Bone marrow (tissue), 2 donors: ENCODE measurements around the gene ADAD2.
"Not testable (repeated sequence)": the region's sequence is repeated elsewhere in the genome, so short reads cannot be mapped to it uniquely, and the experiment has no call there.

Experiments
- DNase-seq, 2 donors: peaks; one replicate each; lab custom pipeline; 2025; lab: John Stamatoyannopoulos, UW

ADAD2 gene

DNA sequence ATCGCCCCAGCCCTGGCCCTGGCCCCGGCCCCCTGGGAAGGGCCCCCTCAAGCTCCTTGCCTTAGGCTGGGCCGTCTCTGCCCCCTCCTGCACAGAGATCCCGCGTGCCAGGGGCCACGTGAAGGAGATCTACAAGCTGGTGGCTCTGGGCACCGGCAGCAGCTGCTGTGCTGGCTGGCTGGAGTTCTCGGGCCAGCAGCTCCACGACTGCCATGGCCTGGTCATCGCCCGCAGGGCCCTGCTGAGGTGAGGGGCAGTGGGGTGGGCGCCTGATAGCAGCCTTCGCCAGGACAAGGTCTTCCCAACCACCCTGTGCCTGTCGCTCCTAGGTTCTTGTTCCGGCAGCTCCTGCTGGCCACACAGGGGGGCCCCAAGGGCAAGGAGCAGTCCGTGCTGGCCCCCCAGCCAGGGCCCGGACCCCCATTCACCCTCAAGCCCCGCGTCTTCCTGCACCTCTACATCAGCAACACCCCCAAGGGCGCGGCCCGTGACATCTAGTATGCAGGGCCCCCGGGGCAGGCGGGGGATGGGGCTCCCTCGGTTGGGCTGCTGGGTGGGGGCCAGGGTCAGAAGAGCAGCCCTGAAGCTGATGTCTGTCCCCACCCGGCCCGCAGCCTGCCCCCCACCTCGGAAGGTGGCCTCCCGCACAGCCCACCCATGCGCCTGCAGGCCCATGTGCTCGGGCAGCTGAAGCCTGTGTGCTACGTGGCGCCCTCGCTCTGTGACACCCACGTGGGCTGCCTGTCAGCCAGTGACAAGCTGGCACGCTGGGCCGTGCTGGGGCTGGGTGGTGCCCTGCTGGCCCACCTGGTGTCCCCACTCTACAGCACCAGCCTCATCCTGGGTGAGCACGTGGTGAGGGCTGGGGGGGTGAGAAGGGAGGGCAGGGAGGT, 4.5 kb downstream of the ADAD2 start:
- DNase-seq: no peak

DNA sequence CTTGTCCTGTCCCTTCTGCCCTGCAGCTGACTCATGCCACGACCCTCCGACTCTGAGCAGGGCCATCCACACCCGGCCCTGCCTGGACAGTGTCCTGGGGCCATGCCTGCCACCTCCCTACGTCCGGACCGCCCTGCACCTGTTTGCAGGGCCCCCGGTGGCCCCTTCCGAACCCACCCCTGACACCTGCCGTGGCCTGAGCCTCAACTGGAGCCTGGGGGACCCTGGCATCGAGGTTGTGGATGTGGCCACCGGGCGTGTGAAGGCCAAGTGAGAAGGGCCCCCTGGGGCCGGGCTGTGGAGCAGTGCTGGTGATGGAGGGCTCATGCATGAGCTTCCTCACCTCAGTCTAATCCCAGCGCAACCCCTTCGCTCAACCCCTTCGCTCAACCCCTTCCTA, 5.1 kb downstream of the ADAD2 start:
- no peak for DNase-seq

DNA sequence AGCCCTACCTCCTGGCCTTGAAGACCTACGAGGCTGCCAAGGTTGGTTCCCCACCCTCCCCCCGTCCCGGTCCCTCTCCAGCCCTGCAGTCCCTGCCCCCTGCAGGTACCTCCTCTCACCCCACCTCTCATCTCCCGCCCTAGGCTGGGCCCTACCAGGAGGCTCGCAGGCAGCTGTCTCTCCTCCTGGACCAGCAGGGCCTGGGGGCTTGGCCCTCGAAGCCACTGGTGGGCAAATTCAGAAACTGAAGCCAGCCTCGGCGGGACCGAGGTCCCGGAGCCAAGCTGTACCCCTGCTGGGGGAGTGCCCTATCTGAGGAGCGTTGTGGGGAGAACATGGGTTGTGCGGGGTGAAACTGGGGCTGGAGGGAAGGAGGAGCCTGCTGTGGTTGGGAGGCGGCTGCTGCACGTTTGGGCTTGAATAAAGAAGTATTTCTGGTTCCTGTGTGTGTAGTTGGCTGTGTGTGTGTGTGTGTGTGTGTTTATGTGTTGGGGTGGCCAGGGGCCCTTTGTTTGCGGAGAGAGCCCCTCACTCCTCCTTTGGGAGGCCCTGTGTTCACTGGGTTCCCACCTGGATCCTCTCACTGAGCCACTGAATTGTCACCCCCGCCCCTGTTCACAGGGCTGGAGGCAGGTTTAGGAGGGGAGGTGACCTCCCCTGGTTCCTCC, 5.9 kb downstream of the ADAD2 start:
- no peak for DNase-seq

DNA sequence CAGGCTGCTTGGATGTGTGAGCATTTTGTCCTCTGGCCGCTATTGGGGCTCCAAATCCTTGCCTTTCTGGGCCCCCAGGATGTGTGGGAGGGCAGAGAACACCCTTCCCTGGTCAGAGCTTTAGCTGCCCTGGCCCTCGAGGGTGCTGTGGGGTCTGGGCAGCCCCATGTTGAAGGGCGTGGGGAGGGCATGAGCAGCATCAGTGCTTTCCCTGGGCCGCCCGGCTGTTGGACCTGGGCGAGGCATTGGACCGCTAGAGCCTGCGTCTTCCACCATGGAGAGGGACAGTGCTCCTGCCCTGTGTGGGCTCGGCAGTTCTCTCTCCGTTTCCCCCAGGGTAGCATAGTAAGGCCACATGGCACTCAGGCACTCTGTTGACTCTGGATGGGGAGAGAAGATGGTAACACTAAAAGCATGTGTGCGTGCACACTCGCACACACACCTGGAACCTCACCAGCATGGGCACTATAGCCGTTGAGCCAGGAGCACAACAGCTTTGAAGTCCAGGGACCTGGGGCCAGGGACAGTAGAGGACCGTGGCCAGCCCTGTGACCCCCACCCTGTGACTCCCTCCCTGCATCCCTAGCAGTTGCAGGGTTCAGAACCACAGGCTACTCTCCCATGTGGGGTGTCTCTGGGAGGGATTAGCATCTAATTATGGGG, 6.6 kb downstream of the ADAD2 start:
- no peak for DNase-seq

DNA sequence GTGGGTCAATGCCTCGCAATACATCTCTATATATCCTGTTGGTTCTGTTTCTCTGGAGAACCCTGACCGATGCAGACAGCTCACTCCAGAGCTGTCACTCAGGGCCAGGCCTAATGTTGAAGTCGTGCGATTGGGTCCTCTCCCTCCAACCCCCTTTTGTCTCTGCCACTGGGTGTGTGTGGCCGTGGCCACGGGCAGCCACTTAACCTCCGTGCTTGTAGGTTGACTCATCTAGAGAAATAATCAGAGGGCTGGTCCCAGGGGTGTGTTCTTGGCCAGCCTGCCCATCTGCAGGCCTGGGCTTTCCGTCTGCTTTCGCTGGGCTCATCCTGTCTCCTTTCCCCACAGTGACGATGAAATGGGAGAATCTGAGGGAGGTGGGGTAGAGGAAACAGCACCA, 7.4 kb downstream of the ADAD2 start:
- no peak for DNase-seq

DNA sequence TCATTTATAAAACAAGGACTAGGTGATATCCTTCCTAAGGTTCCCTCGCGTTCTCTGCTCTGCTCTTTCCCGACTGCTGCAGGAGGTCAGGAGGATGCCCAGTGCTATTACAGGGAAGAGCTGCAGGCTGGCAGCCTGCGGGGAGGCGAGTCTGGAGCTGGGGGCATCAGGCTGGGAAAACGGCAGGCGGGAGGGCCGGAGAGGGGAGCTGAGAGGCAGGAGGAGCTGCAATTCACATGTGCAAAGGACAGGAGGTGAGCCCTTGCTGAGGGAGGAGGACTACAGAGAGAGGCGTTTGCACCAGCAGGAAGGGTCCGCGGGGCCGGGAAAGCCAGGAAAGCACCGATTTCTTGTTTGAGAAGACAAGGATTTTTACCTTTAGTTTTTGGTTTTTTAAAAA, 8.1 kb downstream of the ADAD2 start:
- no peak for DNase-seq

DNA sequence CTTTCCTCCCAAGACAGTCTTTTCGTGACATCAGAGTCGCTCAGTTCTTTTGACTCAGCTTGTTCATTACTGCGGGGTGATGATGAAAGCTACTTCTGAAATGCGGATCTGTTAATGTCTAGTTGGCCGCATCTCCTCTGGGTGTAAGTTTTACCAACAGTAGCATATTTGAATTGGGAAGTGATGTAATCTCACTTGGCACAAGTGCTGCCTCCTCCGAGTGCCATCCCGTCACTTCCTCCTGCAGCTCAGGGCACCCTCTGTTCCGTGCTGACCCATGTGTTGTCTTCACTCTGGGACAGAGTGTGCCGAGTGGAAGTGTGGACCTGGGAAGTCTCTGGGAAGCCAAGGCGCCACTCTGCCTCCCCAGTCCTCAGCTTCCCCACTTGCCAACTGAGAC, 8.9 kb downstream of the ADAD2 start:
- DNase-seq: peak in 1 of 2 donors; percentile 27

DNA sequence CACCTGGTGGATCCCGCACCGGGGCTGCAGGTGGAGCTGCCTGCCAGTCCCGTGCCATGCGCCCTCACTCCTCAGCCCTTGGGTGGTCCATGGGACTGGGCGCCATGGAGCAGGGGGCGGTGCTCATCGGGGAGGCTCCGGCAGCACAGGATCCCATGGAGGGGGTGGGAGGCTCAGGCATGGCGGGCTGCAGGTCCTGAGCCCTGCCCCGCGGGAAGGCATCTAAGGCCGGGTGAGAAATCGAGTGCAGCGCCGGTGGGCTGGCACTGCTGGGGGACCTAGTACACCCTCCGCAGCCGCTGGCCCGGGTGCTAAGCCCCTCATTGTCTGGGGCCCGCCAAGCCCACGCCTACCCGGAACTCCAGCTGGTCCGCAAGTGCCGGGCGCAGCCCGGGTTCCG, 13.6 kb downstream of the ADAD2 start:
- DNase-seq: not testable (repeated sequence)

DNA sequence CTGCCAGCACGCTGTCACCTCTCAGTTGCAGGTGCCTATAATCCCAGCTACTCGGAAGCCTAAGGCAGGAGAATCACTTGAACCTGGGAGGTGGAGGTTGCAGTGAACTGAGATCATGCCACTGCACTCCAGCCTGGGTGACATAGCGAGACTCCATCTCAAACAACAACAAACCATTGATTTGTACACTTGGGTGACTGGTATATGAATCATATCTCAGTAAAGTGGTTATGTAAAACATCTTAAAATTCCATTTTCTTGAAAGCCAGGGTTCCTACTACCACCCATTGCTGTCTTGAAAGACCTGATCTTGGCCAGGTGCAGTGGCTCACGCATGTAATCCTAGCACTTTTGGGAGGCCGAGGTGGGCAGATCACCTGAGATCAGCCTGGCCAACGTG, 14.2 kb downstream of the ADAD2 start:
- DNase-seq: not testable (repeated sequence)

DNA sequence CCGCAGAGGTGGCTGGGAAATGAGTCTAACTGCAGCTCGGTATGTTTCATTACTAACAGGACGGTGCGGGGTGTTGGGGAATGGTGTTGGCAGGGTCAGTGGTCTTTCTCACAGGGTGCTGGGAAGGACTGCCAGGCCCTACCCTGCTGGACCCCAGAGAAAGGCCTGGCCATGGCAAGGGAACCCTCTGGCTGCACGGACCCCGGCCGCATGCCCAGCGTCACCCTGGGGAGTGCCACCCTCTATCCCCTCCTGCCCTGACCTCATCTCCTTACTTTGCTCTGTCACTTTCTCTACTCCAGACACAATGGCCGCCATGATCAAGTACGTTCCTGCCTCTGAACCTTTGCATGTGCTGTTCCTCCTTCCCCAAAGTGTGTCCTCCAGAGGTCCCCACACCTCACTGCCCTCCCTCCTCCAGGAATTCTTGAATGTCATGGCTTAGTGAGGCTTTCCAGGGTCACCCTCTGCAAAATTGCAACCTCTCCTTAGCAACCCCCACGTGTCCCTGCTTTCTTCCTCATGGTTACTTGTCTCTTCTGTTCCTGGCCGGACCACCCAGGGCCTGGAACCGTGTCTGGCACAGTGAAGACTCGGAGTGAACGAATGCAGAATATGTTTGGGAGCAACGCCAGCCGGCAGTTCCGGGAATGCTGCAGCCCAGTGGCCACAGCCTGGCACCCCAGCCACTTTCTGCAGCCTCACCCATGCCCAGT, 15.2 kb downstream of the ADAD2 start:
- no peak for DNase-seq

DNA sequence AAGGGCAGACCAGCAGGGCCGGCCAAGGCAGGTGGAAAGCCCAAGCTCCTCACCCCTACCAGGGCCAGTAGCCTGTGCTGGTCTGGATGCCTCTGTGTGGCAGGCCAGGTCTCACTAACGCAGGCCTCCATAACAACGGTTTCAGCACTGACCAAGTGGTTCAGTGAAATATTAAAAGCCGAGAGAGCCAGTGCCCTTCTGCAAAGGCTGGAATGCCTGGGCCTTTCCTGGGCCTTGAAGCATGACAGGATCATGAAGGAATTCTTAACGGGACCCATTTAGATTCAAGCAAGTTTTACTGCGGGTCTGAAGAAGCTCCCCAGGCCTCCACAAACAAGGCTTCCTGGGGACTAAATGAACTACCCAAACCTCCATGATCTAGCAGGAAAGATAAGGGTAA, 16.3 kb downstream of the ADAD2 start:
- no peak for DNase-seq

DNA sequence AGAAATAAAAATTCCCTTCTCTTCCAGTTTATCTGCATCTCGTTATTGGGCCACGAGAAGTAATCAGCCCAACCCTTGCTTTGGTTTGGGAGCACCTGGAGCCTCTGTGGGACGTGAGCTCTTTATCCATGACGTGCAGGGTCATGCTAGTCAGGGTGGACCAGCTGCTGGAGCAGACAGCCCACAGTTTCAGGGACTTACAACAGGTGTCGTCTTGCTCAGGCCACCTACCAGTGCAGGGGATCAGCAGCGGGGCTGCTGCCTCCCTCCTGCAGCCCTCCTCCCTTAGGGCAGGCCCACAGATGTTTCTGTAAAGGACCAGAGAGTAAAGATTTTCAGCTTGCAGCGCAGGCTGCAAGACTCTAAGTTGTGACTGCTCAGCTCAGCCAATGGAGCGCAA, 16.9 kb downstream of the ADAD2 start:
- no peak for DNase-seq

DNA sequence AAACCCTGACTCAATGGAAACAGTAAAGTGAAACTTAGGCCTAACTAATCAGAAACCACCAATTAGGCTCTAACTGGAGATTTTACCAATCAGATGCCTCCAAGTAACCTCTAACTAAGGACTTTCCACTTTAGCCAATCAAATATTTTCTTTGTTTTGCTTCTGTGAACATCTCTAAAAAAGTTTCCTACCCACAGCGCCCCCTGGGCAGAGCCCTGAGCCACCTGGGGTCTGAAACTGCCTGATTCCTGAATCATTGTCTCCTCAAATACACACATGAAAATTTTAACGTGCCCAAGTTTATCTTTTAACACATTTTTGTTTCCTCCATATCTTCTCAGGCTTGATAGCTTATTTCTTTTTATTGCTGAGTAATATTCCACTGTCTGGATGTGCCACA, 19.0 kb downstream of the ADAD2 start:
- DNase-seq: no peak

DNA sequence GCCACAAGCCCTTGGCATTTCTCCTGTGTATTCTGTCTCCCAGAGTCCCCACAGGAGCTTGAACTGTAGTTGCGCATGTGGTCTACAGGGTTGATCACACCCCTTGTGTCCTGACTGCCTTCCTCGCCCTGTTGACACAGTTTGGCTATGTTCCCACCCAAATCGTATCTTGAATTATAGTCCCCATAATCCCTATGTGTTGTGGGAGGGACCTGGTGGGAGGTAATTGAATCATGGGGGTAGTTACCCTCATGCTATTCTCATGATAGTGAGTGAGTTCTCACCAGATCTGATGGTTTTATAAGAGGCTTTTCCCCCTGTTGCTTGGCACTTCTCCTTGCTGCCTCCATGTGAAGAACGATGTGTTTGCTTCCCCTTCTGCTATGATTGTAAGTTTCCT, 21.2 kb downstream of the ADAD2 start:
- DNase-seq: no peak

DNA sequence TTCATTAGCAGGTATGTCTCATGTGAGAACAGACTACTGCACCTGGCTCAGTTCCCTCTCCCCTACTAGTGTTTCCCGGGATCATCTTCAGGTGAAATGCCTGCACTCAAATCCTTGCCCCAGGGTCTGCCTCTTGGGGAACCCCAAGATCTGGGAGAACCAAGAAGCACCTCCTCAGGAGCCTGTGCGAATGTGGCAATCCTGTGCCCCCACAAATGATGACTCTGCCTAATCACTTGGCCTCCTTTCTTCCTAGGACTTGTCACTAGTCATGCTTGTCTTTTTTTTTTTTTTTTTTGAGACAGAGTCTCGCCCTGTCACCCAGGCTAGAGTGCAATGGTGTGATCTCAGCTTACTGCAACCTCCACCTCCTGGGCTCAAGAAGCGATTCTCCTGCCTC, 21.7 kb downstream of the ADAD2 start:
- DNase-seq: no peak

DNA sequence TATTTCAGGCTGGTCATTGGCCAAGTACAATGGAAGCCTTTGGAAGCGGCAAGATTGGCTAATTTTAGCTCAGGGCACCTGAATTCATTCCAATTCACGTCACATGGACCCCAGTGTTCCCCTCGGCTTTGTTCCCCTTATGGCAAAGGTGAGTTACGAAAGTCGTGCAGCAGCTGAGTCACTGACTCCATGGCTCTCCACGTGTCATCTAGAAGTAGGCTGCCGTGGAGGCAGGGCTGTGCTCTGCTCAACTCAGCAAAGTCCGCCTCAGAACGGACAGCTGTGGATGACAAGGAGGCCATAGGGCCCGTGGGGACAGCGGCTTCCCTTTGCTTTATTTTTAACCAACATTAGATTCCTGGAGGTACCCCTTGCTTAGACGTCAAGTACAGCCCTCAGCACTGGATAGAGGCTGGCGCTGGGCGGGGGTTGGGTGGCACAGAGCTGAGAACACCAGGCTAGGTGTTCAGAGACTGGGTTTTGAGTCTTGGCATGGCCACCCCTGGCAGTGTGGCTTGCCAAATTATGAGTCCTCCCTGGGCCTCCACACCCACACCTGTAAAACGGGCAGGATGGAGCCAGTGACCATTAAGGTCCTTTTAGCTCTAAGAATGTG, 23.6 kb downstream of the ADAD2 start:
- no peak for DNase-seq

DNA sequence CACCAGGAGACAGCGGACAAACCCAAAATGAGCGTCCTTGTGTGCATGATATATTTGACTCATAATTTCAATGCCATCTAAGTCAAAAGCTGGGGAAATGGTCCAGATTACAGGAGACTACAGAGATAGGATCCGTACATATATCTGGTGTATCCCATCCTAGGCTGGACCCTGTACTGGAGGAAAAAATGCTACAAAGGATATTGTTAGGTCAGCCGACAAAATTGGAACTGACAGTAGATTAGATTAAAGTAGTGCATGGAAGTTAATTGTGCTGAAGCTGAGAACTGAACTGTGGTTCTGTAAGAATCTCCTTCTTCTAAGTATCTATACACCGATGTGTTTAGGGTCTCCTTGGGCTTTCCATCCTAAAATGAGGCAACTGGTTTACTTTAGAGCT, 24.6 kb downstream of the ADAD2 start:
- DNase-seq: no peak

DNA sequence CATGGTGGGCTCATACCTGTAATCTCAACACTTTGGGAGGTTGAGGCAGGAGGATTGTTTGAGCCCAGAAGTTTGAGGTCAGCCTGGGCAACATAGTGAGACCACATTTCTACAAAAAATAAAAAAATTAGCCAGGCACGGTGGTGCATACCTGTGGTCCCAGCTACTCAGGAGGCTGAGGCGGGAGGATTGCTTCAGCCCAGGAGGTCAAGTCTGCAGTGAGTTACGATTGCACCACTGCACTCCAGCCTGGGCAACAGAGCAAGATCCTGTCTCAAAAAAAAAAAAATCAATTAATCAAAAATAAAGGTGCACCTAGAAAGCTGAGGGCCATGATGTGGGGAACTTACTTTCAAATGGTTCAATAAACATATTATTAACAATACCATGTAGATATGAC, 25.2 kb downstream of the ADAD2 start:
- not testable (repeated sequence) for DNase-seq

DNA sequence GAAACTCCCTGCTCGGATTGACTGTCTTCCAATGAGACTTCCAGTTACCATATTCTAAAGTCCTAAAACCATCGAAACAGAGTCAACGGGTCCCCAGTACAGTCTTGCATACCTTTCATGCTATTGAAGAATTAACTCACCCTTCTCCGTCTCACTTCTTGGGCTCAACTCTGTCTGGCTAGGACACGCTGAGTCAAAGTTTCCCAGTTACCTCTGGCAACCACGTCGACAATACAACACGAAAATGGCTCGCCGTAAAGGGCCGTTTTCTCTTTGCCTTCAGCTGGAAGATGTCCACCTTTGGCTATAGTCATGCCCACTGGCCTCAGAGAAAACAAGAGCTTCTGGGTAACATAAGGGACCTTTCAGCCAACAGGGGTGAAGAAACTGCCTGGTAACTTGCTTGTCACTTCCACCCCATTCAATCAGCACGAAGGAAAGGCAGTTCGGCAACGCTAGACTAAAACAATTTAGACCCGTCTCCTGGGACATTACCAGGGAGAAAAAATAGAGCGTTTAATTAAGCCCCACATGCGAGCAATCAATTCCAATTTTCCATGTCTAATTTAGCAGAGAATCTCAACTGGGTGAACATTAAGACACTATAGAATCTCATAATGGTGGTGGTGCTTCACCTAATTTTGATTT, 27.3 kb downstream of the ADAD2 start:
- no peak for DNase-seq

DNA sequence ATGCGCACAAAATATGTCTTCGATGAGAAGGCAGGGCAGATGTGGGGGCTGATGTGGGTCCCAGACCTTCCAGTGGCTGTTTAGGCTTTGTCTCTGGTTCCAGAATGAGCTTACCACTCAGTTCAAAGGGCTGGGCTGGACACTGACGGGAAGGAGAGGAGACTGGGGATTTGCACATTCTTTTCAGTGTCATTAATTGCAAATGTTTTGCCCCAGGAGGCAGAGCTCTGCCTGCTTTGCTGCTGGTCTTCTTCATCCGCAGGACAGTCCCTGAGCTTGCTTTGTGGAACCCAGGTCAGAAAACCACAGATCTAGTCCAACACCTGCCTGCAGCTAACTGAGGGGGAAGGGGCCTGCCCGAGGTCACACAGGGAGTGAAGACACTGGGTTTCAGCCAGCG, 28.0 kb downstream of the ADAD2 start:
- no peak for DNase-seq

DNA sequence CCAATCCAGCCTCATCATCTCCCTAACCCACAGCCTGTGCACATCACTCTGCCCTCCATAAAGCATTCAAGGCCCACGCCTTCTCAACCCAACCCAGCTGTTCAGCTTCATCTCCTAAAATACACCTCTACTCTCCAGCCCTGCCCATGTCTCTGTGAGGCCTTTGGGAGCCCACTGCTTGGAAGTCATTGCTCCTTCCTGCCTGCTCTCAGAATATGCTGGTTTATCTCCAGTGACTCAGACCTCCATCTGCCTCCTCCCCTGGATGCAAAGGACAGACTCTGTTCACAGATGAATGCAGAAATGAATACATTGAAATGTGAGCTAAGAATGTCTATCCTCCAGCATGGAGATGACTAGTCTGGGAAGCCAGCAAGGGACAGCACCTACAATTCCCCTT, 29.9 kb downstream of the ADAD2 start:
- DNase-seq: no peak
